Thyroid gland (tissue), 4 donors: ENCODE measurements around the gene AJAP1. TPM values are rescaled to one million over a fixed set of nuclear protein-coding genes. Genes with fewer than 3 reads are reported as not detected.

ENCODE experiments used
- DNase-seq, 2 donors: peaks; one replicate each; pipeline ENCODE4 v3.0.0-alpha.2; 2019
- H3K27ac ChIP-seq, 3 donors: fragments of 200-600 bp; sonication (generic); 1 replicate in 2 of 3; 2 replicates in 1 of 3; pipeline ENCODE4 v1.5.1; 2016 to 2019; ENCODE audit warnings: mild to moderate bottlenecking in 1 of 3, moderate library complexity in 1 of 3
- H3K27me3 ChIP-seq: fragments of 200-600 bp; sonication (generic); one replicate; pipeline ENCODE4 v1.5.1; 2019
- H3K36me3 ChIP-seq, 2 donors: fragments of 200-600 bp; sonication (generic); one replicate each; pipeline ENCODE4 v1.5.1; 2016 to 2019
- H3K4me1 ChIP-seq, 2 donors: fragments of 200-600 bp; sonication (generic); one replicate each; pipeline ENCODE4 v1.5.1; 2017 to 2019
- H3K4me3 ChIP-seq, 3 donors: fragments of 200-600 bp; sonication (generic); replicated peaks in 1 of 3; 1 replicate in 2 of 3; 2 replicates in 1 of 3; pipeline ENCODE4 v1.5.1; 2016; ENCODE audit warnings: mild to moderate bottlenecking in 1 of 3
- H3K9me3 ChIP-seq: fragments of 200-600 bp; sonication (generic); one replicate; pipeline ENCODE4 v1.5.1; 2017
- POLR2A ChIP-seq, 2 donors: fragments of 450-650 bp; IDR thresholded peaks; one replicate each; pipeline ENCODE4 v1.6.1; 2017; ENCODE audit warnings: antibody characterized with exemption in 2 of 2, mild to moderate bottlenecking in 2 of 2, moderate library complexity in 1 of 2
- WGBS, 2 donors: methylation state at CpG; one replicate each; pipeline ENCODE4 v1.1.5; 2017; 5-methylcytosine and 5-hydroxymethylcytosine counted together
- intact Hi-C: fragments of 100-400 bp; cut with DNase I; formaldehyde crosslinking; loops from one replicate; pipeline ENCODE4 v1.15.1; 2023
- total RNA-seq, 4 donors: library from RNA; depleted of rRNA; stranded (reverse); fragments of >200 nt; gene quantifications; one replicate each; pipeline ENCODE4 v1.2.3, GENCODE V29; 2016
- TF ChIP-seq, protein P1 (sequence below), 6 experiments: fragments of 200-600 bp in 3 of 6; fragments of 450-650 bp in 3 of 6; sonication (generic) in 3 of 6; IDR thresholded peaks; one replicate each; pipeline ENCODE4 v1.5.1; 2016 to 2019; ENCODE audit warnings: antibody characterized with exemption in 6 of 6, mild to moderate bottlenecking in 2 of 6, inconsistent platforms in 1 of 6, moderate library complexity in 1 of 6

Gene AJAP1
- total RNA-seq, 4 donors from 2014 or later, result 0.22 to 1.6 (median 0.81) TPM

DNA sequence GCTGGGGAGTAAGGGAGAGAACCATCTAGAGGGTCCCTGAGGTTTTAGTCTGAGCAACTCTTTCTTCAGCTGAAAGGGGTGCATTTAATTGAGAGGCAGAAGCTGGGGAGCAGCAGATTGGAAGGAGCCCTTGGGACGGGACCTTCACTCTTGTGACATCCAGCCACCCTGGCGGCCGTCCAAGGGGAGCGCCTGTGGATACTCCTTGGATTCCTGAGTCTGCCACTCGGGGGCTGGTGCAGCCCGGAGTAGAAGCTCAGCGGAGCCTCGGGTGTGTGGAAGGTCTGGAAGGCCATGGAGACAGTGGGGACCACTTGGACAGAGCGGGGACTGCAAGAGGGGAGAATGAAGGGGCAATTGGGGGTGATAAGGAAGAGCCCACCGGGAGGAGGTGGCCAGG is 68.7 kb downstream of the AJAP1 start:
- Histone ChIP-seq H3K9me3 (no peaks in the 10 kb centered on the region), H3K27me3 (no peaks in the 10 kb centered on the region), H3K36me3 (no peaks in the 10 kb centered on the region), H3K4me1 (no peaks in the 10 kb centered on the region), H3K27ac (no peak overlapping the region), H3K4me3 (no peak overlapping the region)
- intact Hi-C loops, result no loop called here
- TF ChIP-seq, protein P1, sequence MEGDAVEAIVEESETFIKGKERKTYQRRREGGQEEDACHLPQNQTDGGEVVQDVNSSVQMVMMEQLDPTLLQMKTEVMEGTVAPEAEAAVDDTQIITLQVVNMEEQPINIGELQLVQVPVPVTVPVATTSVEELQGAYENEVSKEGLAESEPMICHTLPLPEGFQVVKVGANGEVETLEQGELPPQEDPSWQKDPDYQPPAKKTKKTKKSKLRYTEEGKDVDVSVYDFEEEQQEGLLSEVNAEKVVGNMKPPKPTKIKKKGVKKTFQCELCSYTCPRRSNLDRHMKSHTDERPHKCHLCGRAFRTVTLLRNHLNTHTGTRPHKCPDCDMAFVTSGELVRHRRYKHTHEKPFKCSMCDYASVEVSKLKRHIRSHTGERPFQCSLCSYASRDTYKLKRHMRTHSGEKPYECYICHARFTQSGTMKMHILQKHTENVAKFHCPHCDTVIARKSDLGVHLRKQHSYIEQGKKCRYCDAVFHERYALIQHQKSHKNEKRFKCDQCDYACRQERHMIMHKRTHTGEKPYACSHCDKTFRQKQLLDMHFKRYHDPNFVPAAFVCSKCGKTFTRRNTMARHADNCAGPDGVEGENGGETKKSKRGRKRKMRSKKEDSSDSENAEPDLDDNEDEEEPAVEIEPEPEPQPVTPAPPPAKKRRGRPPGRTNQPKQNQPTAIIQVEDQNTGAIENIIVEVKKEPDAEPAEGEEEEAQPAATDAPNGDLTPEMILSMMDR (IDR thresholded peaks at IDR 0.05), result no peak
- TF ChIP-seq POLR2A (IDR thresholded peaks at IDR 0.05), result no peak
- 48 to 56% methylated on average over 10 of the region's 10 CpGs for WGBS, 2 donors
- DNase-seq, result no peak

GRCh38 chr1:4724001-4724400 is 69.6 kb downstream of the AJAP1 start:
- Histone ChIP-seq H3K36me3 (no peaks in the 10 kb centered on the region), H3K4me3 (no peak overlapping the region)
- intact Hi-C loops, result no loop called here

DNA sequence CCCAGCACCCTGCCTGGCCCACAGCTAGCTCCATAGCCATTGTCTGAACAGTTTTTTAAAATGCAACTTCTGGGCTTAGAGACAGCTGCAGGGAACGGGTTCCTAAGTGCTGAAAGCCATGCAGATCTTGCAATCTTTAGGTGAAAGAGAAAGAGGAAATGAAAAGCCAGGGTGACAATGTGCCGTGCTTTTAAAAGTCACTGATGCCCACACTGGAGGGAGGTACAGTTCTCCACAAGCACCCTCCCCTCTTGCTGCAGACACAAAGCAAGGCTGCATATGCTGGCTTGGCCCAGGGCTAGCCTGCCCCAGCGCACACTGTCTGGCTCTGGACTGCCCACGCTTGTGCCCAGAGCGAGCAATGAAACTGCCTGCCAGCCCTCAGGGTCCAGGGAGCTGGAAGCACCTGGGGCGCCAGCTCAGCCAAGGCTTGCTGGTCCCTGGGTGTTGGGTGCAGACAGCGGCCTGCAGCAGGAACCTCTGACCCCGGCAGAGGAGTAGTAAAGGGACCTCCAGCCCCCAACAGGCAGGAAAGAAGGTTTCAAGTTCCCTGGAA is 70.4 kb downstream of the AJAP1 start:
- Histone ChIP-seq H3K36me3 (no peaks in the 10 kb centered on the region), H3K4me1 (no peaks in the 10 kb centered on the region), H3K27me3 (no peaks in the 10 kb centered on the region), H3K27ac (no peak overlapping the region), H3K9me3 (no peaks in the 10 kb centered on the region), H3K4me3 (no peak overlapping the region)
- intact Hi-C loops, result no loop called here
- TF ChIP-seq POLR2A (IDR thresholded peaks at IDR 0.05), result no peak
- TF ChIP-seq, protein P1 (IDR thresholded peaks at IDR 0.05), result no peak
- DNase-seq, result no peak
- WGBS, 2 donors, result 69 to 88% methylated on average over 5 to 8 of the region's 8 CpGs

More at GRCh38 chr1:4724001-4724400, 69.6 kb downstream of the AJAP1 start:
- no peak for DNase-seq
- Histone ChIP-seq H3K4me1 (no peaks in the 10 kb centered on the region), H3K27ac (no peak overlapping the region), H3K9me3 (no peaks in the 10 kb centered on the region), H3K27me3 (no peaks in the 10 kb centered on the region)
- TF ChIP-seq, protein P1 (IDR thresholded peaks at IDR 0.05), result no peak
- WGBS, 2 donors, result 94 to 96% methylated on average over 12 of the region's 12 CpGs

DNA sequence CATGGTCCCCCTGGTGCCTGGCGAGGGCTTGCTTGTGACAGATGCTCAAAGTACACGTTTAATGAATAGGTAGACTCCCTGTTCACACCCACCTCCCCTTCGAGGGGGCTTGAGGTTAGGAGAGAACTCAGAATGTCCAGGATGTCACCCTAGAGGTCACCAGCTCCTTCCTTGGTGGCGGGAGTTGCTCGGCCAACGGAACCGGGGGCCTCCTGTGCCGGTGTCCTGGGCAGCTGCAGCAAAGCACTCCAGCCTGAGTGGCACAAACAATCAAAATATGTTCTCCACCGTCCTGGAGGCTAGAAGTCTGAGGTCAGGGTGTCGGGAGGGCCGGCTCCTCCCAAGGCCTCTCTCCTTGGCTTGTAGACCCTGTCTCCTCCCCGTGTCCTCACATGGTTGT is 71.0 kb downstream of the AJAP1 start:
- 60 to 71% methylated on average over 8 to 12 of the region's 12 CpGs for WGBS, 2 donors
- no peaks in the 10 kb centered on the region for H3K4me1 ChIP-seq
- DNase-seq, result no peak
- intact Hi-C loops, result no loop called here
- H3K27ac ChIP-seq, result no peak overlapping the region
- no peaks in the 10 kb centered on the region for H3K27me3 ChIP-seq
- H3K36me3 ChIP-seq, result no peaks in the 10 kb centered on the region
- H3K9me3 ChIP-seq, result no peaks in the 10 kb centered on the region
- no peak for TF ChIP-seq POLR2A (IDR thresholded peaks at IDR 0.05)
- no peak overlapping the region for H3K4me3 ChIP-seq

DNA sequence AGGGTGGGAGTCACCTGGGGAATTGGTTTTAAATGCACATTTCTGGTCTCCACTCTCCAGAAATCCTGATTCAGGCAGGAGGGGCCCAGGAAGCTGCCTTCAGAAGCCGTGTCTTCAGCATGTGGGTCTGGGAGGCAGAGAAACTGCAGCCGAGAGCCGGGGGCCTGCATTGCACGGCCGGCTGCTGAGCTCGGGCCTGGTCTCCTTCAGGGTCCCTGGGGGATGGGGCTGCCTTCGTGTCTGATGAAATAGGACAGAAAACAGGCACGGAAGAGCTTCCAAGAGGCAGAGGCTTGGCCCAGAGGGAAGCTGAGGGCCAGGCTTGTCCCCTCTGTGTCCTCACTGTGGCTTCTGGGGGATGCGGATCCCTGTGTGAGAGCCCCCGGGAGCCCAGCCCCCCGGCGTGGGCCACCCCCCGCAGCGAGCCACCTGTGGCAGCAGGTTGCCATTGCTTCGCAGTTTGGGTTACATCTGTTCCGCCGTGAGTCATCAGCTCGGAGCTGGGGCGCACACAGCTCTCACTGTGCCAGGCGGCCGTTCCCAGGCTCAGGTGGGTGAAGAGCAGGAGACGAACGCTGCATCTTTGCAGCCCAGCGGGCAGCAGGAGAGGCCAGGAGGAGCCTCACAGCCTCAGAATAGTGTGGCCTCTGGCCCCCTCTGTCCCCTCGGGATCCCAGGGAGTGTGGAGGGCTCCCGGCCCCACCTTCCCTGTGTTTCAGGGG is 72.4 kb downstream of the AJAP1 start:
- no peaks in the 10 kb centered on the region for H3K27me3 ChIP-seq
- no peak overlapping the region for H3K4me3 ChIP-seq
- H3K9me3 ChIP-seq, result no peaks in the 10 kb centered on the region
- H3K27ac ChIP-seq, result no peak overlapping the region
- intact Hi-C loops, result no loop called here
- no peak for TF ChIP-seq POLR2A (IDR thresholded peaks at IDR 0.05)
- TF ChIP-seq, protein P1 (IDR thresholded peaks at IDR 0.05), result no peak
- no peak for DNase-seq
- 55 to 70% methylated on average over 10 to 11 of the region's 26 CpGs for WGBS, 2 donors
- H3K4me1 ChIP-seq, result no peaks in the 10 kb centered on the region
- no peaks in the 10 kb centered on the region for H3K36me3 ChIP-seq
